Measurements from ENCODE around the gene ALLC.

The ALLC gene

GRCh38 chr2:3670941-3671340, 12.9 kb downstream of the ALLC start:
- no peak overlapping the region for H2AFZ ChIP-seq (ENCODE audit: low read depth, low read length, severe bottlenecking)
- no peaks in the 10 kb centered on the region for H4K20me1 ChIP-seq (ENCODE audit: low read depth, low read length)
- H3K4me3 ChIP-seq (ENCODE audit: insufficient read depth, low read length, poor library complexity, severe bottlenecking) = no peak overlapping the region
- H3K79me2 ChIP-seq (ENCODE audit: insufficient read depth, low read length) = no peaks in the 10 kb centered on the region
- no peaks in the 10 kb centered on the region for H3K36me3 ChIP-seq (ENCODE audit: low read length)
- no peak overlapping the region for H3K4me2 ChIP-seq (ENCODE audit: low read depth, low read length, poor library complexity, severe bottlenecking)
- TF ChIP-seq EZH2phosphoT487 (conservative IDR thresholded peaks at IDR 0.05; ENCODE audit: low read length) (no peak), CTCF (IDR thresholded peaks at IDR 0.05; ENCODE audit: insufficient read depth, low read length, poor library complexity, severe bottlenecking) (no peak)
- H3K9me3 ChIP-seq (ENCODE audit: insufficient read depth, low read length) = no peaks in the 10 kb centered on the region
- no peaks in the 10 kb centered on the region for H3K9me2 ChIP-seq (replicated peaks; ENCODE audit: insufficient read depth, low read length)
- no peak overlapping the region for H3K9ac ChIP-seq (ENCODE audit: low read length)
- H3K27ac ChIP-seq (ENCODE audit: low read depth, low read length) = no peak overlapping the region
- no peaks in the 10 kb centered on the region for H3F3A ChIP-seq (ENCODE audit: insufficient read depth)
- no peaks in the 10 kb centered on the region for H3K27me3 ChIP-seq (ENCODE audit: low read length)

GRCh38 chr2:3672861-3673678, 15.1 kb downstream of the ALLC start:
- Histone ChIP-seq H2AFZ (ENCODE audit: low read depth, low read length, severe bottlenecking) (no peak overlapping the region), H3K9me2 (replicated peaks; ENCODE audit: insufficient read depth, low read length) (no peaks in the 10 kb centered on the region), H3K4me2 (ENCODE audit: low read depth, low read length, poor library complexity, severe bottlenecking) (no peak overlapping the region), H4K20me1 (ENCODE audit: low read depth, low read length) (no peaks in the 10 kb centered on the region), H3K4me3 (ENCODE audit: insufficient read depth, low read length, poor library complexity, severe bottlenecking) (no peak overlapping the region), H3K27ac (ENCODE audit: low read depth, low read length) (no peak overlapping the region), H3K79me2 (ENCODE audit: insufficient read depth, low read length) (no peaks in the 10 kb centered on the region), H3K9me3 (ENCODE audit: insufficient read depth, low read length) (no peaks in the 10 kb centered on the region), H3K27me3 (ENCODE audit: low read length) (no peaks in the 10 kb centered on the region), H3F3A (ENCODE audit: insufficient read depth) (no peaks in the 10 kb centered on the region), H3K36me3 (ENCODE audit: low read length) (no peaks in the 10 kb centered on the region), H3K9ac (ENCODE audit: low read length) (no peak overlapping the region)
- TF ChIP-seq CTCF (IDR thresholded peaks at IDR 0.05; ENCODE audit: insufficient read depth, low read length, poor library complexity, severe bottlenecking) (no peak), EZH2phosphoT487 (conservative IDR thresholded peaks at IDR 0.05; ENCODE audit: low read length) (no peak)

- TF ChIP-seq EZH2phosphoT487 (conservative IDR thresholded peaks at IDR 0.05; ENCODE audit: low read length) (no peak), CTCF (IDR thresholded peaks at IDR 0.05; ENCODE audit: insufficient read depth, low read length, poor library complexity, severe bottlenecking) (no peak)
- H3K9me3 ChIP-seq (ENCODE audit: insufficient read depth, low read length) = no peaks in the 10 kb centered on the region
- H4K20me1 ChIP-seq (ENCODE audit: low read depth, low read length) = no peaks in the 10 kb centered on the region
- H3K27ac ChIP-seq (ENCODE audit: low read depth, low read length) = no peak overlapping the region
- H3K4me2 ChIP-seq (ENCODE audit: low read depth, low read length, poor library complexity, severe bottlenecking) = no peak overlapping the region
- no peak overlapping the region for H3K9ac ChIP-seq (ENCODE audit: low read length)
- no peaks in the 10 kb centered on the region for H3K9me2 ChIP-seq (replicated peaks; ENCODE audit: insufficient read depth, low read length)
- no peaks in the 10 kb centered on the region for H3F3A ChIP-seq (ENCODE audit: insufficient read depth)
- H2AFZ ChIP-seq (ENCODE audit: low read depth, low read length, severe bottlenecking) = no peak overlapping the region
- no peak overlapping the region for H3K4me3 ChIP-seq (ENCODE audit: insufficient read depth, low read length, poor library complexity, severe bottlenecking)
- no peaks in the 10 kb centered on the region for H3K79me2 ChIP-seq (ENCODE audit: insufficient read depth, low read length)
- no peaks in the 10 kb centered on the region for H3K36me3 ChIP-seq (ENCODE audit: low read length)
- H3K27me3 ChIP-seq (ENCODE audit: low read length) = no peaks in the 10 kb centered on the region
Observed at GRCh38 chr2:3674066-3674845, 16.3 kb downstream of the ALLC start.
